NCI-H1417 treated with DMSO at 0.1 percent for 48 hours (cell line): ENCODE results near the gene UNC13C.
"Not testable (repeated sequence)": the region's sequence is repeated elsewhere in the genome, so short reads cannot be mapped to it uniquely, and the experiment has no call there.

Experiments used
- DNase-seq: peaks from one replicate; lab custom pipeline; 2025; lab: John Stamatoyannopoulos, UW

UNC13C gene

GRCh38 chr15:54305138-54305537 lies 326.9 kb downstream of the UNC13C start:
- no peak for DNase-seq

GRCh38 chr15:54307252-54307902 lies 329.1 kb downstream of the UNC13C start:
- DNase-seq = no peak

GRCh38 chr15:54307926-54308325 lies 329.7 kb downstream of the UNC13C start:
- no peak for DNase-seq

GRCh38 chr15:54312528-54312927 lies 334.3 kb downstream of the UNC13C start:
- DNase-seq = no peak

GRCh38 chr15:54321426-54321825 lies 343.2 kb downstream of the UNC13C start:
- DNase-seq = no peak

GRCh38 chr15:54322341-54322740 lies 344.1 kb downstream of the UNC13C start:
- DNase-seq = no peak

GRCh38 chr15:54345301-54345700 lies 367.1 kb downstream of the UNC13C start:
- DNase-seq = no peak

DNA sequence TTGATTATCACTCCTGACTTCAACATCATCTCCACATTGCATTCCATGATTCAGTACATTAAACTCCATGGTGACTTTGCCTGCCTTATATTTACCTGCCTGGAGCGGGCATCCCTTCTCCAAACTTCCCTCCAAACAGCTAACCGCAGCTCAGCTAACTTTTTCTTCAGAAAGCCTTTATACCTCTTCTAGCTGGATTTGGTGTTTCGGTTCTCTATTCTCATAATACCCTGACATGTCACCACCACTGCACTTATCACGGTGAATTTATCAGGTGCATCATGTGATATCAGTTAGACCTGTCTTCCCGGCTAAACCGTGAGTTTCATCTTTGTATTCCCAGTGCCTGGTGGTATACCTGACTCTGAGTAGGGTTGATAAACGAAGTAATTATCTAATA lies 367.6 kb downstream of the UNC13C start:
- no peak for DNase-seq

DNA sequence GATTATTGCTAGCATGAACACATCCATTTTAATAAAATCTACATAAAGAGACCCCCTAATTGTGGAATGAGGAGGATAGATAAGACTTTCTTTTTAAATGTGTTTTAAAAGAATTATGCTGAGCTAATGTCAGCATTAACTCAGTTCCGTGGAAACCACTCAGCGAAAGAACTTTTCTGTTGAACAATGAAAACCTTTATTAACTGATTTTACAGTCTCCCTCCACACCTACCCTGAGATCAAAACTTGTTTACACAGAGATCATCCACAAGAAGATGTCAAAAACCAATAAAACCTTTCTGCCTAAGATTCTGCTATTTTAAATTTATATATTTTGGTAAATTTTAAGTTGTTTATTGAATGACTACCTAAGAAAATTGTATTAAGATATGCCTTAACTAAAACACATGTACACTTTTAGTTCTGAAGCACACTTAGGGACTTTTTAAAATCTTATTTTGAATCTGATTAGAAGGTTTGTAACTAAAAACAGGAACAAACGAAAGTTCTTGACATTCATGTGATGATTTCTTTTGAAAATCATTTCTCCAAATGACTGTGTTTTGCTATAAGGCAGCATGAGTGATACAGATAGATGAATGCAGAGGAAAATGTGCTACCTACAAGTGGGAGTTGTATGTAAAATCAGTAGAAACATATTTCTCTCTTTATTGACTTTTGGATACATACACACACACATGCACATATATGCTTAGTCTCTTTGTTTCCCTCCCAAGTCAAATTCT lies 369.0 kb downstream of the UNC13C start:
- DNase-seq = no peak

DNA sequence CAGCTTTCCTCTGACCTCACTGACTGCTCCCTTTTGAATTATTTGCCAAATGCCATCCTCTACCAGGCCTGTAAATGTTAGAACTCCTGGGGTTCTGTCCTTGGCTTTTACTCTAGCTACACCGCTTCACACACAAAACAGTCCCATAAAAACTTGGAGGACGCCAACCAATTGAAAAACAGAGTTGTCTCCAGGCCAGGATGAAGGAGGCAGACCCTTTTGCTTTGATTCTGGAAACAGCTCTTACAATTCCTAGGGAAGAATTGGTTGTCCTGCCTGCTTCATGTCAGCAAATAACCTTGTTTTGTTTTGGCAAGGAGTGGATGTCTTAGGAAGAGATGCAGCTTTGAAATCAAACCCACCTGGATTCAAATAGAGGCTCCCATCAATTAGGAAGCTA lies 375.5 kb downstream of the UNC13C start:
- no peak for DNase-seq

GRCh38 chr15:54354341-54354740 lies 376.1 kb downstream of the UNC13C start:
- DNase-seq = no peak

- DNase-seq = no peak
Observed at GRCh38 chr15:54364961-54365360, 386.7 kb downstream of the UNC13C start.

DNA sequence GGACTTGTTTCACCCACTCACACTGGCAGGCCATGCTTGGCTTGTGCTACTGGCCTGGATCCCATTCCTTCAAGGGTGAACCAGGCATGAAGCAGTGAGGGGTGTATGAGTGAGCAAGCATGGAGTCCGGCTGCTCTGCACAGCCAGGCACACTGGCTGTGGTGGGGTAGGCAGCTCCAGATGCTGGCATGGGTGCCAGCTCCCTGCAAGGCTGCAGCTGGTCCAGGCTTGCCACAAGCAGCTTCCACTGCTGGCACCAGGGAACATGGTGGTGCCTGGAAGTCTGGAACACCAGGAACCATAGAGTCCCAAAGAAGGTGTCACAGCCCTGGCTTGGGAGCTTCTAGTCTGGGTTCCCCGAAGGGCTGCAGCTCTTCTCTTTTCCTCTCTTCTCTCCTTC lies 395.1 kb downstream of the UNC13C start:
- no peak for DNase-seq

DNA sequence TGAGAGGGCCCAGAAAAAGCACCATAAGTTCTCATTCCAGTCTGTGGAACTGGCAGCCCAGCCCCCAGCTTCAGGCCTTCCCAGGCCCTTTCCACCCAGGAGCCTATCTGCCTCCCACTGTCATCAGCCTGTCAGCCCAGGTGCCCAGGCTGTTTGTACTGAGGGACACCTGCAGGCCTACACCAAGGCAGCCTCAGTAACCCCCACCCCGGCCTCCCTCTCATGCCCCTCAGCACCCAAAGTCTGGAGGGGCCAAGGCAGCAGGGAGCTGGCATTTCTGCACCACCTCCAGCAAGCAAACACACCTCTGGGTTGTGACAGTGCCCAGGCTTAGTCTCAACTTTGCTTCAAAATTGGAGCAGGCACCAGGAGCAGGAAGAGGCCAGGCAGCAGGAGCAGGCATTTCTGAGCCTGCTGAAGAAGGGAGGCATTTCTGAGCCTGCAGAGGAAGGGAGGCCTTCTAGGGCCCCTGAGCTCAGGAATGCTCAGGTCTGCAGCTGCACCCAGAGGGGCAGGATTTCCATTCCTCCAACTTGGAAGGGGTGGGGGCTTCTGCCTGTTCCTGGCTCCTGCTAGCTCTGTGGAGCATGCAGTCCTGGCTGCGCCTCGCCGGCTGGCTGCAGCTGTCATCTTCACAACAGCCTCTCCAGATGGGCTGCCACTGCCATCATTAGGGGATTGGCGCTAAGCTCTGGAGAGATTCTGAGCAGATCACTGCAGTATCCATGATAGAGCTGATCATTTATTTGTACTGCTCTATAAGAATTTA lies 396.1 kb downstream of the UNC13C start:
- no peak for DNase-seq

DNA sequence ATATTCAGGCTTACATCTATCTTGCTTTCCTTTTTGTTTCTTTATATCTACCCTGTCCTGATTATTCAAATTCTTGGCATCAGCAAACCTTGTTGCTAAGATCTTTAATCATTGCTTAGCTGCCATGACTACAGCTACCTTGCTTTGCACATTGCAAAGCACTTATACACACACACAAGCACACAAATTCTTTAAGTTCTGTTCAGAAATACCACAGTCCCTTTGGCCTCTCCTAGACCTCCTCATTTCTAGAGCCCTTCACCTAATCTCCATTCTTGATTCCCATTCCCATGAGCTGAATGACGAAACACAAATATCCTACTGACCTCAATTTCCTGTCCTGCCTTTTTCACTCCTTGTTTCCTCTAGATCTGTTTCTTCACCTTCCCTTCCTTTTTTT lies 409.6 kb downstream of the UNC13C start:
- no peak for DNase-seq

GRCh38 chr15:54388746-54389145 lies 410.5 kb downstream of the UNC13C start:
- no peak for DNase-seq

GRCh38 chr15:54410481-54410880 lies 432.2 kb downstream of the UNC13C start:
- DNase-seq = no peak

DNA sequence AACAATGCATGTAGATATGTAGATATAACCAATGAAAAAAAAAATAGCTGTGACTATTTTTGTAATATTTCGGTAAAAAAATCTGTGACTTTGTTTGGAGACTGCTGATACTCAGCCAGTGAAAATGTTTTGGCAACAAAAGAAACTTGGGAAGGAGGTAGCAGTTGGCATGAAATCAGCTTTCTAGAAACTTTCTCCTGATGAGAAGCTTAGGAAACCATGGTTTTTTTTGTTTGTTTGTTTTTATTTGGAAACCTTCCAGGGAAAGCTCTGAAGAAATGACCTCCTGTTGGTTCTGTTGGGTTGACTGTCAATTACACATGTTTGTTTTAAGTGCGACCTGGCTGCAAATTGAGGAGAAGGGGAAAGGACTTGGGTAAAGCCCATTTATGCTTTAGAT lies 445.9 kb downstream of the UNC13C start:
- no peak for DNase-seq

DNA sequence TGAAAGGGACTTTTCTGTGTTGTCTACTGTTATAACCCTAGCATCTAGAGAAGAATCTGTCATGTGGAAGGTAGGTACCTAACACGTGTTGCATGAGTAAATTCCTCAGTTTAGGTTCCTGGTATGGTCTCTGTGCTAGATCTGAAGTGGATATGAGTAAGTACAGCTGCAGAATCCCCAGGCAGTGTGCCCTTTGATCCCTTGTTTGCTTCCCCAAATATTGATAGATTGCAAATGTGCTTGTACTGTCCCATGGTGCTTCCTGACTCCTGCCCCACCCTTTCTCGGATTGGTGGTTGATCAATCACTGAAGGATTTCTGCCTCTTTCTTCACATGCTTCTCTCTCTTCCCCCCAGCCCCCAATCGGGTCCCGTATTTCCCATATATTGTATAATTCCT lies 450.4 kb downstream of the UNC13C start:
- DNase-seq = no peak

DNA sequence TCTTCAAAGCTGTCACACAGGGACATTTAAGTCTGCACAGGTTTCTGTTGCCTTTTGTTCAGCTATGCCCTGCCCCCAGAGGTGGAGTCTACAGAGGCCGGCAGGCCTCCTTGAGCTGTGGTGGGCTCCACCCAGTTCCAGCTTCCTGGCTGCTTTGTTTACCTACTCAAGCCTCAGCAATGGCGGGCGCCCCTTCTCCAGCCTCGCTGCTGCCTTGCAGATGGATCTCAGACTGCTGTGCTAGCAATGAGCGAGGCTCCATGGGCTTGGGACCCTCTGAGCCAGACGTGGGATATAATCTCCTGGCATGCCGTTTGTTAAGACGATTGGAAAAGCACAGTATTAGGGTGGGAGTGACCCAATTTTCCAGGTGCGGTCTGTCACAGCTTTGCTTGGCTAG lies 472.0 kb downstream of the UNC13C start:
- DNase-seq = not testable (repeated sequence)

DNA sequence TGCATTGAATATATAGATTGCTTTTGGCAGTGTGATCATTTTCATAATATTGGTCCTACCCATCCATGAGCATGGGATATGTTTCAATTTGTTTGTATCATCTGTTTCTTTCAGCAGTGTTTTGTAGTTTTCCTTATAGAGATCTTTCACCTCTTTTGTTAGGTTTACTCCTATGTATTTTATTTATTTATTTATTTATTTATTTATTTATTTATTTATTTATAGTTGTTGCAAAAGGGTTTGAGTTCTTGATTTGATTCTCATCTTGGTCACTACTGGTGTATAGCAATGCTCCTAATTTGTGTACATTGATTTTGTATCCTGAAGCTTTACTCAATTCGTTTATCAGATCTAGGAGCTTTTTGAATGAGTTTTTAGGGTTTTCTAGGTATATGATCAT lies 478.2 kb downstream of the UNC13C start:
- DNase-seq = no peak

GRCh38 chr15:54462511-54462913 lies 484.3 kb downstream of the UNC13C start:
- no peak for DNase-seq

DNA sequence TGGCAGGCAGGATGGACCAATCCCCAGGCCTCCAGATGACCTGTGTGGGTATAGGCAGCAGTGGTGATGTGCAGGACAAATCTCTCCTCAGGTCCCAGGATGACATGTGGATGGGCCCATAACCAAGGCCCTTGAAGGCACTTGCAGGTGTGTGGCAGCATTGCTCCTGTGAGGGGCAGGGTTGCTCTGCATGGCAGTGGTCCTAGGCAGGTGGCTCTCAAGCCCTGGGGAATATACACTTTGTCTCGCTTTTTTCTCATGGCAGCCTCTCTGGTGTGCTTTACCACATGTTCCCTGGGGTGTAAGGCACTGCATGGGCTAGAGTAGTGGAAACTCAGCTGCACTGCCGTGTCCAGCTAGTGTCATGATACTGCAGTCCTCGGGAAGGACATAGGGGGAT lies 503.6 kb downstream of the UNC13C start:
- DNase-seq = no peak
